Measurements from ENCODE around the gene SAMD4A. TPM values are rescaled to one million over a fixed set of nuclear protein-coding genes. Genes with fewer than 3 reads are reported as not detected.

SAMD4A gene
- total RNA-seq, 1 donor from 2014 or later = 57.0 TPM

DNA sequence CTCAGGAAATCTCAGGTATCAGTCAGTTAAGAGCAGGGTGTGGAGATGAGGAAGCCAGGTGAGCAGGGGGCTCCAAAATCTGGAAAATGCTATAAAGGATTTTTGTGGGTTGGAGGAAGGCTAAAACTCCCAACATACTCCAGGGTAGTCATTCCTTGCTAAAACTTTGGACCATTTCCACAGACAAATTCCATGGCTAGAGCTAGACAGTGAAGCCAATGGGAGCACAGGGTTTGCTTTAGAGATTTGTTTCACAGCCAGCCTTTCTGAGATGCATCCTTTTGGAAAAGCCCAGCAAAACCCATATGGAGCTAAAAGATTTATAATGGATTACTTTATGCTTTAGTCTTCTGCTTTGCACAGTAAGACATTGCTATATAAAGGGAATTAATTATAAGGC is 146.5 kb downstream of the SAMD4A start:
- DNase-seq (ENCODE audit: low spot score) = no peak
- TF ChIP-seq, protein P1, sequence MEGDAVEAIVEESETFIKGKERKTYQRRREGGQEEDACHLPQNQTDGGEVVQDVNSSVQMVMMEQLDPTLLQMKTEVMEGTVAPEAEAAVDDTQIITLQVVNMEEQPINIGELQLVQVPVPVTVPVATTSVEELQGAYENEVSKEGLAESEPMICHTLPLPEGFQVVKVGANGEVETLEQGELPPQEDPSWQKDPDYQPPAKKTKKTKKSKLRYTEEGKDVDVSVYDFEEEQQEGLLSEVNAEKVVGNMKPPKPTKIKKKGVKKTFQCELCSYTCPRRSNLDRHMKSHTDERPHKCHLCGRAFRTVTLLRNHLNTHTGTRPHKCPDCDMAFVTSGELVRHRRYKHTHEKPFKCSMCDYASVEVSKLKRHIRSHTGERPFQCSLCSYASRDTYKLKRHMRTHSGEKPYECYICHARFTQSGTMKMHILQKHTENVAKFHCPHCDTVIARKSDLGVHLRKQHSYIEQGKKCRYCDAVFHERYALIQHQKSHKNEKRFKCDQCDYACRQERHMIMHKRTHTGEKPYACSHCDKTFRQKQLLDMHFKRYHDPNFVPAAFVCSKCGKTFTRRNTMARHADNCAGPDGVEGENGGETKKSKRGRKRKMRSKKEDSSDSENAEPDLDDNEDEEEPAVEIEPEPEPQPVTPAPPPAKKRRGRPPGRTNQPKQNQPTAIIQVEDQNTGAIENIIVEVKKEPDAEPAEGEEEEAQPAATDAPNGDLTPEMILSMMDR (IDR thresholded peaks at IDR 0.05) = no peak
- H3K36me3 Mint-ChIP-seq (ENCODE audit: low read depth) = no peaks in the 10 kb centered on the region
- no peak overlapping the region for H3K4me3 Mint-ChIP-seq (ENCODE audit: unreplicated experiment)
- H3K27me3 Mint-ChIP-seq (ENCODE audit: low read depth) = no peaks in the 10 kb centered on the region
- H3K27ac Mint-ChIP-seq (ENCODE audit: unreplicated experiment) = peak overlapping the region; percentile 96
- peaks cover 48% of the 10 kb centered on the region for H3K4me1 Mint-ChIP-seq (ENCODE audit: low read depth)
- H3K9me3 Mint-ChIP-seq (ENCODE audit: low read depth) = no peaks in the 10 kb centered on the region

DNA sequence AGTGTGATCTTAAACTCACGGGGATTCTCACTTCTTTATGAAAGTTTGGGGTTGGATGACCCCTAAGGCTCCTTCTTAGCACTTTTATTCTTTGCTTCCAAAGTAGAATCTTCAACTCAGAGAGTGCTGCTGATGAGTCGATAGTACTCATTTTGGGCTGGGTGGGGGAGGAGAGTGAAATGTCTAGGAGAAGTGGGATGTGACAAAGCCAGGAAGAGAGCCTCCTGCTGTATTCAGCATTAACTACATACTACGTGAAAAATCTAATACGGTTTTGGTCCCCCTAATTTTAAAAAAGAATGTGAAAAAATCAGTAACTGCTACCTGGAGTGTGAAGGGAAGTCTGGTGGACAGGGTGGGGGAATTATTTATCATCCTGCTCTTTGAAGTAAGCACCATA is 148.3 kb downstream of the SAMD4A start:
- TF ChIP-seq, protein P1 (IDR thresholded peaks at IDR 0.05) = peak; percentile 60
- peak overlapping the region; percentile 39 for H3K27ac Mint-ChIP-seq (ENCODE audit: unreplicated experiment)
- no peak overlapping the region for H3K4me3 Mint-ChIP-seq (ENCODE audit: unreplicated experiment)
- H3K27me3 Mint-ChIP-seq (ENCODE audit: low read depth) = no peaks in the 10 kb centered on the region
- no peaks in the 10 kb centered on the region for H3K36me3 Mint-ChIP-seq (ENCODE audit: low read depth)
- no peaks in the 10 kb centered on the region for H3K9me3 Mint-ChIP-seq (ENCODE audit: low read depth)
- no peak for DNase-seq (ENCODE audit: low spot score)
- peaks cover 54% of the 10 kb centered on the region for H3K4me1 Mint-ChIP-seq (ENCODE audit: low read depth)

DNA sequence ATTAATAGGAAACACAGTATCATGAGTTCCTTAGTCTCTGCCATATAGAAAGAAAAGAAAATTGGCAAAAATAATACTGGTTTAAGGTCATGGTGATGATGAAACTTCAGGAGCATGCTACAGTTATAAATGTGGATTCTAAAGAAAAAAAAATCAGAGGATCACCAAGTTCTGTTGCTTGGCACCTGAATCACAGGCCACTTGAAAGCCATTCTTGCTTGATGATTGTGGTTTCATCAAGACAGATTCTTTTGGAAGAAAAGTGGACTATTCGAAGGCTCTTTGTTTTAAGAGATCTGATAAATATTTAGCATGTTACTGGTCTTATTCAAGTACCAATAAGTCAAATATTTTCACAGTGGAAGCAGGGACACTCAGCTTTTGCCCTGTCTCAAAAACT is 148.9 kb downstream of the SAMD4A start:
- no peak overlapping the region for H3K4me3 Mint-ChIP-seq (ENCODE audit: unreplicated experiment)
- TF ChIP-seq, protein P1 (IDR thresholded peaks at IDR 0.05) = no peak
- no peaks in the 10 kb centered on the region for H3K27me3 Mint-ChIP-seq (ENCODE audit: low read depth)
- peaks cover 1% of the 10 kb centered on the region for H3K36me3 Mint-ChIP-seq (ENCODE audit: low read depth)
- no peaks in the 10 kb centered on the region for H3K9me3 Mint-ChIP-seq (ENCODE audit: low read depth)
- no peak overlapping the region for H3K27ac Mint-ChIP-seq (ENCODE audit: unreplicated experiment)
- DNase-seq (ENCODE audit: low spot score) = no peak
- H3K4me1 Mint-ChIP-seq (ENCODE audit: low read depth) = peaks cover 55% of the 10 kb centered on the region

GRCh38 chr14:54716862-54717261 is 149.9 kb downstream of the SAMD4A start:
- TF ChIP-seq, protein P1 (IDR thresholded peaks at IDR 0.05) = no peak
- no peaks in the 10 kb centered on the region for H3K27me3 Mint-ChIP-seq (ENCODE audit: low read depth)
- H3K36me3 Mint-ChIP-seq (ENCODE audit: low read depth) = peaks cover 2% of the 10 kb centered on the region
- no peak overlapping the region for H3K27ac Mint-ChIP-seq (ENCODE audit: unreplicated experiment)
- H3K9me3 Mint-ChIP-seq (ENCODE audit: low read depth) = no peaks in the 10 kb centered on the region
- DNase-seq (ENCODE audit: low spot score) = no peak
- no peak overlapping the region for H3K4me3 Mint-ChIP-seq (ENCODE audit: unreplicated experiment)
- peaks cover 47% of the 10 kb centered on the region for H3K4me1 Mint-ChIP-seq (ENCODE audit: low read depth)

DNA sequence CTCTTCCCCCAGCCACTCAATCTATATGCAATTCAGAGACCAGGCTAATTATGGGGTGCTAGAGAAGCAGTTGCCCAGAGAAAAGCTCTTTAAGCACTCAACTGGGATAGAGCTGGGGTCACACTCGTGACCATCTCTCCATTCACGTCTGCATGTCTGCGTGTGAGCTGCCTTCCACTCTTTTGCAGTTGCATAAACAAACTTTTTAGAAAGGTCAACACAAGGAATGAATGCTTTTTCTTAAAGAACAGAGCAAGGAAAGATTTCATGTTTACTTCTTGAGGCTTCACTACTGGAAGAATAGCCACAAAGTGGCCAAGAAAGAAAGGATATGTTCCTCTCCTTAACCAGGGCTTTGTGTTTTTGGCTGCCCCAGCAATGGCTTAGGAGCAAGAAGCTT is 151.1 kb downstream of the SAMD4A start:
- Mint-ChIP-seq H3K4me3 (ENCODE audit: unreplicated experiment) (no peak overlapping the region), H3K36me3 (ENCODE audit: low read depth) (peaks cover 2% of the 10 kb centered on the region), H3K4me1 (ENCODE audit: low read depth) (peaks cover 38% of the 10 kb centered on the region), H3K27me3 (ENCODE audit: low read depth) (no peaks in the 10 kb centered on the region), H3K27ac (ENCODE audit: unreplicated experiment) (no peak overlapping the region), H3K9me3 (ENCODE audit: low read depth) (no peaks in the 10 kb centered on the region)
- TF ChIP-seq, protein P1 (IDR thresholded peaks at IDR 0.05) = no peak
- DNase-seq (ENCODE audit: low spot score) = no peak

Data from chondrocyte (in vitro differentiated cells).